Measurements from ENCODE around the gene HECTD4.
A peak's percentile ranks its signal among the peaks of the same experiment; 100 is the strongest.
"Not testable (repeated sequence)": the region's sequence is repeated elsewhere in the genome, so short reads cannot be mapped to it uniquely, and the experiment has no call there.

The HECTD4 gene

DNA sequence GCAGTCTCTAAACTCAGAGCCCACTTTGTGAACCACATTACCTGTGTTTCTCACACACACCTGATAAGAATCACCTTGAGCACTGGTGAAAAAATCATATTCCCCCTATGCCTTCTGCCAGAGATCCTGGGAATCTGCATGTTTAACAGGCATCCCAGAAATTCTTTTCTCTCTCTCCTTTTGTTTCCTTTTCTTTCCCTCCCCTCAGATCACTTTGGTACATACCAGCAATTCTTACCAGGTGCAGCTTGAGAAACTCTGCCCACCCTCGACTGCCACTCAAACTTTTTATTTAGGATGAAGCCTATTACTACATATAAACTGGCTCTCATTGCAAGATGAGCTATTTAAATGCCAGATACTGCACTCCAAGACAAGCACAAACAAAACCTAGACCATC, 36.0 kb downstream of the HECTD4 start:
- DNase-seq (ENCODE audit: extremely low spot score) = no peak
- ChIA-PET CTCF (interaction anchor here (0.5 kb wide), 1 partner anchor 30 kb away, joined by 3 read pairs; no protein-coding TSS in a partner anchor), POLR2A (no interaction called here)
- TF ChIP-seq L3MBTL2 (conservative IDR thresholded peaks at IDR 0.05) (no peak), NFRKB (IDR thresholded peaks at IDR 0.05) (no peak), HDGF (IDR thresholded peaks at IDR 0.05; ENCODE audit: borderline replicate concordance) (no peak), ARNT (IDR thresholded peaks at IDR 0.05) (no peak), SP1 (IDR thresholded peaks at IDR 0.05) (no peak), ELF4 (IDR thresholded peaks at IDR 0.05) (no peak), BHLHE40 (IDR thresholded peaks at IDR 0.05; ENCODE audit: borderline replicate concordance) (no peak), SUZ12 (IDR thresholded peaks at IDR 0.05) (no peak), CTBP1 (IDR thresholded peaks at IDR 0.05; ENCODE audit: borderline replicate concordance) (no peak), FOXA1 (IDR thresholded peaks at IDR 0.05) (no peak), FOXM1 (IDR thresholded peaks at IDR 0.05; ENCODE audit: borderline replicate concordance) (no peak), TARDBP (IDR thresholded peaks at IDR 0.05) (no peak), LEF1 (IDR thresholded peaks at IDR 0.05; ENCODE audit: borderline replicate concordance) (no peak), ZNF384 (IDR thresholded peaks at IDR 0.05) (no peak), FOXK2 (IDR thresholded peaks at IDR 0.05) (no peak)
- TF ChIP-seq, protein P1, sequence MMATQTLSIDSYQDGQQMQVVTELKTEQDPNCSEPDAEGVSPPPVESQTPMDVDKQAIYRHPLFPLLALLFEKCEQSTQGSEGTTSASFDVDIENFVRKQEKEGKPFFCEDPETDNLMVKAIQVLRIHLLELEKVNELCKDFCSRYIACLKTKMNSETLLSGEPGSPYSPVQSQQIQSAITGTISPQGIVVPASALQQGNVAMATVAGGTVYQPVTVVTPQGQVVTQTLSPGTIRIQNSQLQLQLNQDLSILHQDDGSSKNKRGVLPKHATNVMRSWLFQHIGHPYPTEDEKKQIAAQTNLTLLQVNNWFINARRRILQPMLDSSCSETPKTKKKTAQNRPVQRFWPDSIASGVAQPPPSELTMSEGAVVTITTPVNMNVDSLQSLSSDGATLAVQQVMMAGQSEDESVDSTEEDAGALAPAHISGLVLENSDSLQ (IDR thresholded peaks at IDR 0.05) = no peak

DNA sequence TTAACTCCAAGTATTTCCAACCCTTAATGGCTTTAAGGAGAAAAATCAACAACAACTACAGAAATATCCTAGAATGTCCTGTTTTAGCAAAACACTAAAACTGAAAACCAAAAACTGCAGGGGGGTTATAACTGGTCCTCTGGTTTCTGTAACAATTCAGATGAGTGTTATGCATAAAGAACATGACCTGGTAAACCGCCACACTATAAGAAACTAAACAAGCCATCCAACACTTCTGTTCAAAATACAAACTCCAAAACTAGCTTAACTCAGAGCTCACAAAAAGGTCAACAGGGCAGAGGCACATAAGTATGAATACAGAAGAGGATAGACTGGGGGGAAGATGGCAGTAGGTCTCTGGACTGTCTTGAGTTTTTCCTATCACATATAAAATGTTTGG, 38.0 kb downstream of the HECTD4 start:
- TF ChIP-seq, protein P1 (IDR thresholded peaks at IDR 0.05) = no peak
- TF ChIP-seq SP1 (IDR thresholded peaks at IDR 0.05) = no peak
- no peak for TF ChIP-seq NFRKB (IDR thresholded peaks at IDR 0.05)
- TF ChIP-seq L3MBTL2 (conservative IDR thresholded peaks at IDR 0.05) = no peak
- no peak for TF ChIP-seq FOXA1 (IDR thresholded peaks at IDR 0.05)
- no peak for TF ChIP-seq ZNF384 (IDR thresholded peaks at IDR 0.05)
- no peak for TF ChIP-seq ARNT (IDR thresholded peaks at IDR 0.05)
- no peak for TF ChIP-seq CTBP1 (IDR thresholded peaks at IDR 0.05; ENCODE audit: borderline replicate concordance)
- no peak for TF ChIP-seq BHLHE40 (IDR thresholded peaks at IDR 0.05; ENCODE audit: borderline replicate concordance)
- no peak for TF ChIP-seq FOXK2 (IDR thresholded peaks at IDR 0.05)
- no peak for TF ChIP-seq SUZ12 (IDR thresholded peaks at IDR 0.05)
- no peak for TF ChIP-seq LEF1 (IDR thresholded peaks at IDR 0.05; ENCODE audit: borderline replicate concordance)
- TF ChIP-seq ELF4 (IDR thresholded peaks at IDR 0.05) = no peak
- no peak for TF ChIP-seq TARDBP (IDR thresholded peaks at IDR 0.05)
- TF ChIP-seq FOXM1 (IDR thresholded peaks at IDR 0.05; ENCODE audit: borderline replicate concordance) = no peak
- TF ChIP-seq HDGF (IDR thresholded peaks at IDR 0.05; ENCODE audit: borderline replicate concordance) = no peak
- ChIA-PET CTCF (interaction anchor here (1.0 kb wide), 1 partner anchor 146 kb away, joined by 5 read pairs; no protein-coding TSS in a partner anchor), POLR2A (no interaction called here)
- DNase-seq (ENCODE audit: extremely low spot score) = no peak

DNA sequence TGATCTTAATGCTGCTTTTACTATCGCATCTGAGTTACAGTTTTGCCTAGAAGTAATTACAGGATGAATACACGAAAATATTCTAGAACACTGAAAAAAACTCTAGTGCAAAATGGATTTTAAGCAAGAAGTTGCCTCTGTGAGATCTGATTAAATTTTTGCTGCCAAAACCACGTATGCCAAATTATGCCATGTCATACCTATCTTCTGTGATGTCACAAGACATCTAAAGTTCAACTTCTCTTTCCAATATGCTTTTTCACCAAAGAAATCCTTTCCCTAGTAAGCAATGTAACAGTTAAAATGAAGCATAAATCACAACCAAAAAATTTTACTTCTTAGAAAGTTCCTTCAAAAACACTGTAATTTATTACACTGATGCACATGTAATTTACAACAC, 39.6 kb downstream of the HECTD4 start:
- POLR2A ChIA-PET = no interaction called here

DNA sequence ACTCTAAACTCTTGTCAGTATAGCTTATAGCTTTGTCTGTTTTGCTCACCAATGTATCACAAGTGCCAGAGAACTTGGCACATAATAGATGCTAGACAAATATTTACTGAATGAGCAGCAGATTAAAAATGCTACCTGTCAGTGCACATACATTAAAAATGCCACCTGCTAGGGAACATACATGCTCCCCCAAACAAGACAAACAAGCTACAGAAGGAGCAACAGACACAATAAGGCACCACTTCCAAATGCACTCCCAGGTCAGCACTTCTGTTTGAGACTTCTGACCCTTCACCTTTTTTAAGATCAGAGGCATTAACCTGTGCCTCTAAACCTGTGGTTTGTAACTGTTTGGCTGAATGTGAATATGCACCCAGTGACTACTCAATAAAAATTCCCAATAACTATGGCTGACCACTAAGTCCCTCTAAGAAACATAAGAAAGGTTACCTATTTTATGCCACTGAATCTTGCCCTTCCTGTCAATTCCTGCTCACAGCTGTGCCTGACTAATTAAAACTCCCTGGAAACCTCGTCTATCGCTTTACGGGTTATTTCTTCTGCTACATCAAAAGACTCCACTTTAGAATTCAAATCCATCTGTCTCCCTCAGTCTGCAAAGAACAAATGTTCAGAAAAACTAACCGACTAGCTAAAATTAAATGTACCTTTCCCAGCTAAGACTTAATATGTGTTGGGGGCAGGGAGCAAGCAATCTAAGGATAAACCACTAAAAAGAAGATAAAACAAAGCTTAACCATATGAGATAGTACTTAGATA, 41.0 kb downstream of the HECTD4 start:
- ChIA-PET CTCF (no interaction called here), POLR2A (no interaction called here)
- TF ChIP-seq FOXA1 (IDR thresholded peaks at IDR 0.05) = no peak
- no peak for TF ChIP-seq NFRKB (IDR thresholded peaks at IDR 0.05)
- TF ChIP-seq L3MBTL2 (conservative IDR thresholded peaks at IDR 0.05) = no peak
- DNase-seq (ENCODE audit: extremely low spot score) = no peak

More for the DNA sequence above, 39.6 kb downstream of the HECTD4 start:
- CTCF ChIA-PET = no interaction called here
- DNase-seq (ENCODE audit: extremely low spot score) = no peak
- TF ChIP-seq LEF1 (IDR thresholded peaks at IDR 0.05; ENCODE audit: borderline replicate concordance) (no peak), BHLHE40 (IDR thresholded peaks at IDR 0.05; ENCODE audit: borderline replicate concordance) (no peak), TARDBP (IDR thresholded peaks at IDR 0.05) (no peak), FOXK2 (IDR thresholded peaks at IDR 0.05) (no peak), L3MBTL2 (conservative IDR thresholded peaks at IDR 0.05) (no peak)

DNA sequence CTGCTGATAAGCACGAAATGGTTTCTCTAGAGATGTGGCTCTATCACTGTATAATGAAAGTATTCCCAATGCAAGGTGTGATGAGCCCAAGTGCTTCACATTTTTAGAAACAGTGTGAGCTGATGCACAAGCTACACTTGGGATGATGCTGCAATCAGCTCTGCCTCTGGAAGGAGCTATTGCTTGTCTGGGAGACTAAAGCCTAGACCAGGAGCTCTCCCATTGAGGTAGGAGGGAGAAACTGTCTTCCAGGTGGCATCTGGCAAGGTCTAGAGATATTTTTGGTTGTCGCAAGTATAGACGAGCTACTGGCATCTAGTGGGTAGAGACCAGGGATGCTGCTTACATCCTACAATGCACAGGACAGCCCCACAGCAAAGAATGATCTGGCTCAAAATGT, 42.0 kb downstream of the HECTD4 start:
- DNase-seq (ENCODE audit: extremely low spot score) = no peak
- ChIA-PET POLR2A (no interaction called here), CTCF (no interaction called here)
- no peak for TF ChIP-seq HDGF (IDR thresholded peaks at IDR 0.05; ENCODE audit: borderline replicate concordance)
- TF ChIP-seq SP1 (IDR thresholded peaks at IDR 0.05) = no peak
- no peak for TF ChIP-seq SUZ12 (IDR thresholded peaks at IDR 0.05)
- TF ChIP-seq BHLHE40 (IDR thresholded peaks at IDR 0.05; ENCODE audit: borderline replicate concordance) = no peak
- TF ChIP-seq ARNT (IDR thresholded peaks at IDR 0.05) = no peak
- TF ChIP-seq, protein P1 (IDR thresholded peaks at IDR 0.05) = no peak
- no peak for TF ChIP-seq FOXK2 (IDR thresholded peaks at IDR 0.05)
- no peak for TF ChIP-seq TARDBP (IDR thresholded peaks at IDR 0.05)
- TF ChIP-seq FOXA1 (IDR thresholded peaks at IDR 0.05) = no peak
- TF ChIP-seq LEF1 (IDR thresholded peaks at IDR 0.05; ENCODE audit: borderline replicate concordance) = no peak

DNA sequence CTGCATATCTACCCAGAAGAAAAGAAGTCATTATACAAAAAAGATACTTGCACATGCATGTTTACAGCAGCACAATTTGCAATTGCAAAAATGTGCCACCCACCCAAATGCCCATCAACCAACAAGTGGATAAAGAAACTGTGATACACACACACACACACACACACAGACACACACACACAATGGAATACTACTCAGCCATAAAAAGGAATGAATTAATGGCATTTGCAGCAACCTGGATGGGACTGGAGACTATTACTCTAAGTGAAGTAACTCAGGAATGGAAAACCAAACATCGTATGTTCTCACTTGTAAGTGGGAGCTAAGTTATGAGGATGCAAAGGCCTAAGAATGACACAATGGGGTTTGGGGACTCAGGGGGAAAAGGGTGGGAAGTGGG, 47.2 kb downstream of the HECTD4 start:
- DNase-seq (ENCODE audit: extremely low spot score); POLR2A ChIA-PET; CTCF ChIA-PET: not testable (repeated sequence)

DNA sequence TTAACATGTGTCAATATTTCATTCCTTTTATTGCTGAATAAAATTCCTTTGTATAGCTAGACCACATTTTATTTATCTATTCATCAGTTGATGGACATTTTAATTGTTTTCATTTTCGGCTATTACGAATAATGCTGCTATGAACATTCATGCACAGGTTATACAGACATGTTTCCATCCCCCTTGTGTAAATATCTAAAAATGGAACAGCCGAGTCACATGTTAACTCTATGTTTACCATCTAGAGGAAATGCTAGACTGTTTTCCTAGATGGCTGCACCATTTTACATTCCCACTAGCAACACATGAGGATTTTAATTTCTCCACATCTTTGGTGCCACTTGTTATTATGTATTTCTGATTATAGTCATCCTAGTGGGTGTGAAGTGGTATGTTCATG, 49.2 kb downstream of the HECTD4 start:
- DNase-seq (ENCODE audit: extremely low spot score) = no peak
- no peak for TF ChIP-seq FOXK2 (IDR thresholded peaks at IDR 0.05)
- TF ChIP-seq, protein P1 (IDR thresholded peaks at IDR 0.05) = peak; percentile 35; the same call in 1 of the 2 replicates
- POLR2A ChIA-PET = no interaction called here
- CTCF ChIA-PET = no interaction called here

All from HEK293T (cell line).